ENCODE results near the gene CXXC5. TPM values are rescaled to one million over a fixed set of nuclear protein-coding genes. Genes with fewer than 3 reads are reported as not detected.
A peak's percentile ranks its signal among the peaks of the same experiment; 100 is the strongest.

Gene CXXC5
- total and polyA plus RNA-seq, 9 of the 15 experiments (the other 6 are each of a cell fraction or from before 2014, with no cell fraction given), result 1.9 to 123 (median 45.8) TPM

GRCh38 chr5:139708877-139709581, 60.9 kb downstream of the CXXC5 start (continued):
- TF ChIP-seq CHD7 (IDR thresholded peaks at IDR 0.05; ENCODE audit: low read depth, low read length) (no peak), NUFIP1 (IDR thresholded peaks at IDR 0.05; ENCODE audit: partially characterized antibody) (no peak), GATA2 (CRISPR knock-in tag; IDR thresholded peaks at IDR 0.05) (peak; percentile 94), KDM2B (CRISPR knock-in tag; IDR thresholded peaks at IDR 0.05) (peak; percentile 40; the same call in 1 of the 2 replicates), ZBTB12 (CRISPR knock-in tag; IDR thresholded peaks at IDR 0.05) (no peak), SMARCA4 (IDR thresholded peaks at IDR 0.05) (0 out of 2 replicates have a peak, but pooled peaks have one; percentile 37), CAMTA2 (CRISPR knock-in tag; conservative IDR thresholded peaks at IDR 0.05) (no peak), GMEB1 (CRISPR knock-in tag; IDR thresholded peaks at IDR 0.05) (peak; percentile 73), ZBTB34 (CRISPR knock-in tag; IDR thresholded peaks at IDR 0.05) (no peak), RBFOX2 (IDR thresholded peaks at IDR 0.05; ENCODE audit: low read depth, low read length) (peak; percentile 82), NR3C1 (CRISPR knock-in tag; IDR thresholded peaks at IDR 0.05) (0 out of 2 replicates have a peak, but pooled peaks have one; percentile 6)

All from K562 (cell line).